WTC11 (cell line): Measurements from ENCODE around the gene ITPKB.

ENCODE experiments used
- CREB1 ChIP-seq: sonication (generic); formaldehyde crosslinking; IDR thresholded peaks from 2 replicates; pipeline ENCODE4 v1.8.0; 2023; ENCODE audit warnings: mild to moderate bottlenecking, missing genetic modification reagents
- CREM ChIP-seq: sonication (generic); formaldehyde crosslinking; IDR thresholded peaks from 2 replicates; pipeline ENCODE4 v1.8.1; 2022; ENCODE audit warnings: mild to moderate bottlenecking, missing genetic modification reagents, moderate library complexity
- E2F4 ChIP-seq: sonication (generic); formaldehyde crosslinking; IDR thresholded peaks from 2 replicates; pipeline ENCODE4 v1.8.1; 2022; ENCODE audit warnings: low read depth, mild to moderate bottlenecking, moderate library complexity, missing genetic modification reagents, borderline replicate concordance
- ELF4 ChIP-seq: sonication (generic); formaldehyde crosslinking; IDR thresholded peaks from 2 replicates; pipeline ENCODE4 v1.8.1; 2022; ENCODE audit warnings: low read depth, mild to moderate bottlenecking, moderate library complexity, missing genetic modification reagents
- GABPB1 ChIP-seq: sonication (generic); formaldehyde crosslinking; IDR thresholded peaks from 2 replicates; pipeline ENCODE4 v1.8.1; 2023; ENCODE audit warnings: mild to moderate bottlenecking, missing genetic modification reagents
- TF ChIP-seq, protein P1 (sequence below): fragments of 200-600 bp; IDR thresholded peaks from 2 replicates; pipeline ENCODE4 v1.8.0; 2022; ENCODE audit warnings: antibody characterized with exemption
- TF ChIP-seq, protein P2 (sequence below): sonication (generic); formaldehyde crosslinking; IDR thresholded peaks from 2 replicates; pipeline ENCODE4 v1.8.1; 2023; ENCODE audit warnings: mild to moderate bottlenecking, missing genetic modification reagents, borderline replicate concordance

DNA sequence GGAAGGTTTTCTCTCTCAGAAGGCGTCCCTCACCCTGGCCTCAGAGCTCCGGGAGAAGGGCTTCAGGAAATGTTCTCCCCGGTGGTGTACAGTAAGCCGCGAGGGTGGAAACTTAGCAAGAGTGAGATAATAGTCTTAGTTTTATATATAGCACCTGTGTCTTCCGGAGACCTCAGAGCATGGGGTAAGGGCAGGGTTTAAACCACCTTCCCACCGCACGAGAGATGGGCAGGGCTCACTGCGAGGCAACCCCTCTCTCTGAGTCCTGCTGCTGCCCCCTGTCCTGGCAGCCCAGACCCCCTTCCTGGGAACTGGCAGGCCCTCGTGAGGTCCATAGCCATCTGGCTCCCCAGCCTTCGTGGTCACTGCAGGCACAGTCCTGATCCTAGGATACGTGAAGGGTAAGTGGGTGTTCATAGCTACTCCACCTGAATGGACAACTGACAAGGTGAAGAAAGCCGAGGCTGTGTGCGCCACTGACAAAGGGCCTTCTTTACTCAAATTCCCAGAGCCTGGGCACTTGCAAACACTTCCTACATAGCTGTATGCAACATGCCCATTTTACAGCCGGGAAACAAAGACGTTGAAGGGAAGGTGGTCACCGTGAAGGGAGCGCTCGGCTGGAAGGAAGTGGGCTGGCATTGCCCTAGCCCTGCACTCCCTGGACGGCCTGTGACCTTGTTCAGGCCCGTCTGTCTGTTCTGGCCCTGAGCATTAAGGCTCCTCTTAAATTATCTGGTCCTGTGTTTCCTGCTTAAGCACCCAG, 26.9 kb downstream of the ITPKB start:
- TF ChIP-seq, protein P1, sequence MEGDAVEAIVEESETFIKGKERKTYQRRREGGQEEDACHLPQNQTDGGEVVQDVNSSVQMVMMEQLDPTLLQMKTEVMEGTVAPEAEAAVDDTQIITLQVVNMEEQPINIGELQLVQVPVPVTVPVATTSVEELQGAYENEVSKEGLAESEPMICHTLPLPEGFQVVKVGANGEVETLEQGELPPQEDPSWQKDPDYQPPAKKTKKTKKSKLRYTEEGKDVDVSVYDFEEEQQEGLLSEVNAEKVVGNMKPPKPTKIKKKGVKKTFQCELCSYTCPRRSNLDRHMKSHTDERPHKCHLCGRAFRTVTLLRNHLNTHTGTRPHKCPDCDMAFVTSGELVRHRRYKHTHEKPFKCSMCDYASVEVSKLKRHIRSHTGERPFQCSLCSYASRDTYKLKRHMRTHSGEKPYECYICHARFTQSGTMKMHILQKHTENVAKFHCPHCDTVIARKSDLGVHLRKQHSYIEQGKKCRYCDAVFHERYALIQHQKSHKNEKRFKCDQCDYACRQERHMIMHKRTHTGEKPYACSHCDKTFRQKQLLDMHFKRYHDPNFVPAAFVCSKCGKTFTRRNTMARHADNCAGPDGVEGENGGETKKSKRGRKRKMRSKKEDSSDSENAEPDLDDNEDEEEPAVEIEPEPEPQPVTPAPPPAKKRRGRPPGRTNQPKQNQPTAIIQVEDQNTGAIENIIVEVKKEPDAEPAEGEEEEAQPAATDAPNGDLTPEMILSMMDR = no peak
- no peak for TF ChIP-seq CREB1 (CRISPR knock-in tag)
- TF ChIP-seq GABPB1 (CRISPR knock-in tag) = no peak
- no peak for TF ChIP-seq E2F4 (CRISPR knock-in tag)
- no peak for TF ChIP-seq ELF4 (CRISPR knock-in tag)
- TF ChIP-seq, protein P2, sequence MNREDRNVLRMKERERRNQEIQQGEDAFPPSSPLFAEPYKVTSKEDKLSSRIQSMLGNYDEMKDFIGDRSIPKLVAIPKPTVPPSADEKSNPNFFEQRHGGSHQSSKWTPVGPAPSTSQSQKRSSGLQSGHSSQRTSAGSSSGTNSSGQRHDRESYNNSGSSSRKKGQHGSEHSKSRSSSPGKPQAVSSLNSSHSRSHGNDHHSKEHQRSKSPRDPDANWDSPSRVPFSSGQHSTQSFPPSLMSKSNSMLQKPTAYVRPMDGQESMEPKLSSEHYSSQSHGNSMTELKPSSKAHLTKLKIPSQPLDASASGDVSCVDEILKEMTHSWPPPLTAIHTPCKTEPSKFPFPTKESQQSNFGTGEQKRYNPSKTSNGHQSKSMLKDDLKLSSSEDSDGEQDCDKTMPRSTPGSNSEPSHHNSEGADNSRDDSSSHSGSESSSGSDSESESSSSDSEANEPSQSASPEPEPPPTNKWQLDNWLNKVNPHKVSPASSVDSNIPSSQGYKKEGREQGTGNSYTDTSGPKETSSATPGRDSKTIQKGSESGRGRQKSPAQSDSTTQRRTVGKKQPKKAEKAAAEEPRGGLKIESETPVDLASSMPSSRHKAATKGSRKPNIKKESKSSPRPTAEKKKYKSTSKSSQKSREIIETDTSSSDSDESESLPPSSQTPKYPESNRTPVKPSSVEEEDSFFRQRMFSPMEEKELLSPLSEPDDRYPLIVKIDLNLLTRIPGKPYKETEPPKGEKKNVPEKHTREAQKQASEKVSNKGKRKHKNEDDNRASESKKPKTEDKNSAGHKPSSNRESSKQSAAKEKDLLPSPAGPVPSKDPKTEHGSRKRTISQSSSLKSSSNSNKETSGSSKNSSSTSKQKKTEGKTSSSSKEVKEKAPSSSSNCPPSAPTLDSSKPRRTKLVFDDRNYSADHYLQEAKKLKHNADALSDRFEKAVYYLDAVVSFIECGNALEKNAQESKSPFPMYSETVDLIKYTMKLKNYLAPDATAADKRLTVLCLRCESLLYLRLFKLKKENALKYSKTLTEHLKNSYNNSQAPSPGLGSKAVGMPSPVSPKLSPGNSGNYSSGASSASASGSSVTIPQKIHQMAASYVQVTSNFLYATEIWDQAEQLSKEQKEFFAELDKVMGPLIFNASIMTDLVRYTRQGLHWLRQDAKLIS (CRISPR knock-in tag) = no peak
- TF ChIP-seq CREM (CRISPR knock-in tag) = no peak
